Uterus (tissue), 2 donors: ENCODE data around the gene KDELR3.

Source experiments
- CTCF ChIP-seq, 4 experiments: fragments of 200-600 bp in 2 of 4; fragments of 450-650 bp in 2 of 4; sonication (generic) in 2 of 4; IDR thresholded peaks; one replicate each; pipeline ENCODE4 v1.5.1; 2016 to 2019; ENCODE audit warnings: antibody characterized with exemption in 4 of 4, mild to moderate bottlenecking in 2 of 4, moderate library complexity in 1 of 4
- POLR2A ChIP-seq, 2 donors: fragments of 450-650 bp; IDR thresholded peaks; one replicate each; pipeline ENCODE4 v1.6.1; 2016; ENCODE audit warnings: antibody characterized with exemption in 2 of 2, mild to moderate bottlenecking in 1 of 2, moderate library complexity in 1 of 2

- TF ChIP-seq CTCF (IDR thresholded peaks at IDR 0.05) (no peak), POLR2A (IDR thresholded peaks at IDR 0.05) (no peak)
Measured at GRCh38 chr22:38490475-38490874, 22.6 kb downstream of the KDELR3 start.
